Measurements from ENCODE around the gene FXYD7.
"Not testable (repeated sequence)": the region's sequence is repeated elsewhere in the genome, so short reads cannot be mapped to it uniquely, and the experiment has no call there.

Gene FXYD7

GRCh38 chr19:35143231-35143715, at the start of gene FXYD7:
TSS of gene FXYD7 (plus strand) at chr19:35143255. CDS start at chr19:35143334, 79 bp downstream.
- no peak for DNase-seq (ENCODE audit: low spot score)
- Mint-ChIP-seq H3K27me3 (ENCODE audit: low read depth) (peaks cover 35% of the 10 kb centered on the region), H3K9me3 (no peaks in the 10 kb centered on the region), H3K36me3 (ENCODE audit: low read depth) (no peaks in the 10 kb centered on the region), H3K27ac (no peak within 1 kb of the TSS), H3K4me3 (peak within 1 kb of the TSS; percentile 71), H3K4me1 (ENCODE audit: low read depth) (peaks cover 21% of the 10 kb centered on the region)

GRCh38 chr19:35093430-35093829, 49.6 kb upstream of the FXYD7 start:
- Mint-ChIP-seq H3K4me3 (no peak overlapping the region), H3K4me1 (ENCODE audit: low read depth) (no peaks in the 10 kb centered on the region), H3K27ac (no peak overlapping the region), H3K36me3 (ENCODE audit: low read depth) (no peaks in the 10 kb centered on the region), H3K27me3 (ENCODE audit: low read depth) (no peaks in the 10 kb centered on the region), H3K9me3 (no peaks in the 10 kb centered on the region)
- no peak for DNase-seq (ENCODE audit: low spot score)

GRCh38 chr19:35093941-35094647, 49.0 kb upstream of the FXYD7 start:
- DNase-seq (ENCODE audit: low spot score): no peak
- Mint-ChIP-seq H3K4me1 (ENCODE audit: low read depth) (no peaks in the 10 kb centered on the region), H3K27ac (no peak overlapping the region), H3K27me3 (ENCODE audit: low read depth) (no peaks in the 10 kb centered on the region), H3K4me3 (no peak overlapping the region), H3K36me3 (ENCODE audit: low read depth) (no peaks in the 10 kb centered on the region), H3K9me3 (no peaks in the 10 kb centered on the region)

- H3K9me3 Mint-ChIP-seq: no peaks in the 10 kb centered on the region
- no peak for DNase-seq (ENCODE audit: low spot score)
- H3K4me1 Mint-ChIP-seq (ENCODE audit: low read depth): no peaks in the 10 kb centered on the region
- no peaks in the 10 kb centered on the region for H3K27me3 Mint-ChIP-seq (ENCODE audit: low read depth)
- no peaks in the 10 kb centered on the region for H3K36me3 Mint-ChIP-seq (ENCODE audit: low read depth)
- no peak overlapping the region for H3K27ac Mint-ChIP-seq
- H3K4me3 Mint-ChIP-seq: no peak overlapping the region
These were observed 48.4 kb upstream of the FXYD7 start for GRCh38 chr19:35094656-35095055.

GRCh38 chr19:35095667-35096368, 47.2 kb upstream of the FXYD7 start:
- H3K27ac Mint-ChIP-seq: no peak overlapping the region
- H3K4me3 Mint-ChIP-seq: no peak overlapping the region
- no peak for DNase-seq (ENCODE audit: low spot score)
- no peaks in the 10 kb centered on the region for H3K9me3 Mint-ChIP-seq
- no peaks in the 10 kb centered on the region for H3K36me3 Mint-ChIP-seq (ENCODE audit: low read depth)
- no peaks in the 10 kb centered on the region for H3K4me1 Mint-ChIP-seq (ENCODE audit: low read depth)
- no peaks in the 10 kb centered on the region for H3K27me3 Mint-ChIP-seq (ENCODE audit: low read depth)

- no peaks in the 10 kb centered on the region for H3K27me3 Mint-ChIP-seq (ENCODE audit: low read depth)
- no peak overlapping the region for H3K27ac Mint-ChIP-seq
- no peaks in the 10 kb centered on the region for H3K9me3 Mint-ChIP-seq
- no peak for DNase-seq (ENCODE audit: low spot score)
- H3K36me3 Mint-ChIP-seq (ENCODE audit: low read depth): no peaks in the 10 kb centered on the region
- no peaks in the 10 kb centered on the region for H3K4me1 Mint-ChIP-seq (ENCODE audit: low read depth)
- no peak overlapping the region for H3K4me3 Mint-ChIP-seq
These were observed 44.5 kb upstream of the FXYD7 start for GRCh38 chr19:35098413-35099049.

- H3K9me3 Mint-ChIP-seq: no peaks in the 10 kb centered on the region
- no peak overlapping the region for H3K4me3 Mint-ChIP-seq
- no peak for DNase-seq (ENCODE audit: low spot score)
- H3K4me1 Mint-ChIP-seq (ENCODE audit: low read depth): no peaks in the 10 kb centered on the region
- no peak overlapping the region for H3K27ac Mint-ChIP-seq
- no peaks in the 10 kb centered on the region for H3K36me3 Mint-ChIP-seq (ENCODE audit: low read depth)
- H3K27me3 Mint-ChIP-seq (ENCODE audit: low read depth): no peaks in the 10 kb centered on the region
These were observed 43.7 kb upstream of the FXYD7 start for GRCh38 chr19:35099155-35099896.

- Mint-ChIP-seq H3K4me3 (no peak overlapping the region), H3K27ac (no peak overlapping the region), H3K4me1 (ENCODE audit: low read depth) (no peaks in the 10 kb centered on the region), H3K36me3 (ENCODE audit: low read depth) (no peaks in the 10 kb centered on the region), H3K9me3 (no peaks in the 10 kb centered on the region), H3K27me3 (ENCODE audit: low read depth) (no peaks in the 10 kb centered on the region)
- no peak for DNase-seq (ENCODE audit: low spot score)
These were observed 43.2 kb upstream of the FXYD7 start for GRCh38 chr19:35099897-35100275.

GRCh38 chr19:35100588-35101533, 42.2 kb upstream of the FXYD7 start:
- H3K9me3 Mint-ChIP-seq: no peaks in the 10 kb centered on the region
- H3K4me1 Mint-ChIP-seq (ENCODE audit: low read depth): no peaks in the 10 kb centered on the region
- no peaks in the 10 kb centered on the region for H3K27me3 Mint-ChIP-seq (ENCODE audit: low read depth)
- no peaks in the 10 kb centered on the region for H3K36me3 Mint-ChIP-seq (ENCODE audit: low read depth)
- no peak overlapping the region for H3K4me3 Mint-ChIP-seq
- H3K27ac Mint-ChIP-seq: no peak overlapping the region
- no peak for DNase-seq (ENCODE audit: low spot score)

- H3K27ac Mint-ChIP-seq; H3K9me3 Mint-ChIP-seq; H3K4me1 Mint-ChIP-seq (ENCODE audit: low read depth); H3K27me3 Mint-ChIP-seq (ENCODE audit: low read depth); DNase-seq (ENCODE audit: low spot score); H3K36me3 Mint-ChIP-seq (ENCODE audit: low read depth); H3K4me3 Mint-ChIP-seq: not testable (repeated sequence)
These were observed 41.1 kb upstream of the FXYD7 start for GRCh38 chr19:35101949-35102348.

GRCh38 chr19:35103614-35104013, 39.4 kb upstream of the FXYD7 start:
- H3K36me3 Mint-ChIP-seq (ENCODE audit: low read depth): not testable (repeated sequence)

GRCh38 chr19:35104361-35104760, 38.7 kb upstream of the FXYD7 start:
- H3K27me3 Mint-ChIP-seq (ENCODE audit: low read depth): no peaks in the 10 kb centered on the region
- no peak overlapping the region for H3K27ac Mint-ChIP-seq
- H3K4me3 Mint-ChIP-seq: no peak overlapping the region
- H3K4me1 Mint-ChIP-seq (ENCODE audit: low read depth): no peaks in the 10 kb centered on the region
- no peaks in the 10 kb centered on the region for H3K9me3 Mint-ChIP-seq
- DNase-seq (ENCODE audit: low spot score): no peak
- no peaks in the 10 kb centered on the region for H3K36me3 Mint-ChIP-seq (ENCODE audit: low read depth)

More at GRCh38 chr19:35103614-35104013, 39.4 kb upstream of the FXYD7 start:
- not testable (repeated sequence) for H3K27me3 Mint-ChIP-seq (ENCODE audit: low read depth); H3K4me1 Mint-ChIP-seq (ENCODE audit: low read depth); H3K4me3 Mint-ChIP-seq; DNase-seq (ENCODE audit: low spot score); H3K27ac Mint-ChIP-seq; H3K9me3 Mint-ChIP-seq

GRCh38 chr19:35105047-35105410, 38.0 kb upstream of the FXYD7 start:
- Mint-ChIP-seq H3K4me1 (ENCODE audit: low read depth) (no peaks in the 10 kb centered on the region), H3K9me3 (no peaks in the 10 kb centered on the region), H3K4me3 (no peak overlapping the region), H3K27me3 (ENCODE audit: low read depth) (peaks cover 2% of the 10 kb centered on the region), H3K36me3 (ENCODE audit: low read depth) (no peaks in the 10 kb centered on the region), H3K27ac (no peak overlapping the region)
- DNase-seq (ENCODE audit: low spot score): no peak
